ENCODE measurements around the gene PDE3B. TPM values are rescaled to one million over a fixed set of nuclear protein-coding genes. Genes with fewer than 3 reads are reported as not detected.
"Not testable (repeated sequence)": the region's sequence is repeated elsewhere in the genome, so short reads cannot be mapped to it uniquely, and the experiment has no call there.

The PDE3B gene
- total RNA-seq = 24.1 and 24.3 TPM in 2 replicates
- long read RNA-seq, full-length matches to known transcripts = 1 of 14 reads
- long read RNA-seq, partial matches to known transcripts = 6 of 14 reads
- long read RNA-seq, other reads (novel, unspliced or antisense) = 7 of 14 reads

GRCh38 chr11:14643697-14644225 is at the start of gene PDE3B:
TSS of gene PDE3B (plus strand) at chr11:14643804. CDS start at chr11:14644076, 272 bp downstream.
- peaks cover 2% of the 10 kb centered on the region for H3K27me3 Mint-ChIP-seq (ENCODE audit: low read depth)
- H3K27ac Mint-ChIP-seq (ENCODE audit: unreplicated experiment) = no peak within 1 kb of the TSS
- no peak for TF ChIP-seq CTCF (conservative IDR thresholded peaks at IDR 0.05)
- no peaks in the 10 kb centered on the region for H3K36me3 Mint-ChIP-seq (ENCODE audit: low read depth)
- peaks cover 45% of the 10 kb centered on the region for H3K4me1 Mint-ChIP-seq
- H3K9me3 Mint-ChIP-seq = no peaks in the 10 kb centered on the region
- DNase-seq (ENCODE audit: low read depth, low spot score) = peak; percentile 73
- peak within 1 kb of the TSS; percentile 96 for H3K4me3 Mint-ChIP-seq

DNA sequence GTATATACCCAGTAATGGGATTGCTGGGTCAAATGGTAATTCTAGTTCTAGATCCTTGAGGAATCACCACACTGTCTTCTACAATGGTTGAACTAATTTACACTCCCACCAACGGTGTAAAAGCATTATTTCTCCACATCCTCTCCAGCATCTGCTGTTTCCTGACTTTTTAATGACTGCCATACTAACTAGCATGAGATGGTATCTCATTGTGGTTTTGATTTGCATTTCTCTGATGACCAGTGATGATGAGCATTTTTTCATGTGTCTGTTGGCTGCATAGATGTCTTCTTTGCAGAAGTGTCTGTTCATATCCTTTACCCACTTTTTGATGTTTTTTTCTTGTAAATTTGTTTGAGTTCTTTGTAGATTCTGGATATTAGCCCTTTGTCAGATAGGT is 48.3 kb upstream of the PDE3B start:
- not testable (repeated sequence) for H3K4me3 Mint-ChIP-seq; H3K27ac Mint-ChIP-seq (ENCODE audit: unreplicated experiment); H3K27me3 Mint-ChIP-seq (ENCODE audit: low read depth); DNase-seq (ENCODE audit: low read depth, low spot score); H3K4me1 Mint-ChIP-seq
- peaks cover 28% of the 10 kb centered on the region for H3K9me3 Mint-ChIP-seq
- peaks cover 59% of the 10 kb centered on the region for H3K36me3 Mint-ChIP-seq (ENCODE audit: low read depth)

DNA sequence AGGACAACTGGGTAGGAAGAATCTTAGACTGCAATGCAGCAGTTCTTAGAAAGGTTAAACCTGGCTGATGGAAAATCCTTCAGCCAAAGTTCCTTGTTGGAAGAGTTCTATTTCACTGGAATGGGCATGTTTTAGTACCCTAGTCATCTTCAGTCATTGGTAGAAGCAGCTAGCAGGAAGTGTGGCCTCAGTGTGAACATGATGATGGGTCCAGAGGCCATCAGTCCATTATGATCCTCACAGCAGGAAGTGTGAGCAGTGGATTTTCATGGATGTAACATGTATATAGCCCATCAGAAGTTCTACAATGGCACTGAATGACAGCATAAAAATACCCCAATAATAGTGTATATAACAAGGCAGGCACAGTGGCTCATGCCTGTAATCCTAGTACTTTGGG is 35.9 kb upstream of the PDE3B start:
- Mint-ChIP-seq H3K4me1 (no peaks in the 10 kb centered on the region), H3K27ac (ENCODE audit: unreplicated experiment) (no peak overlapping the region), H3K27me3 (ENCODE audit: low read depth) (no peaks in the 10 kb centered on the region), H3K4me3 (no peak overlapping the region), H3K9me3 (peaks cover 2% of the 10 kb centered on the region), H3K36me3 (ENCODE audit: low read depth) (peaks cover 28% of the 10 kb centered on the region)
- no peak for TF ChIP-seq CTCF (conservative IDR thresholded peaks at IDR 0.05)
- DNase-seq (ENCODE audit: low read depth, low spot score) = no peak

DNA sequence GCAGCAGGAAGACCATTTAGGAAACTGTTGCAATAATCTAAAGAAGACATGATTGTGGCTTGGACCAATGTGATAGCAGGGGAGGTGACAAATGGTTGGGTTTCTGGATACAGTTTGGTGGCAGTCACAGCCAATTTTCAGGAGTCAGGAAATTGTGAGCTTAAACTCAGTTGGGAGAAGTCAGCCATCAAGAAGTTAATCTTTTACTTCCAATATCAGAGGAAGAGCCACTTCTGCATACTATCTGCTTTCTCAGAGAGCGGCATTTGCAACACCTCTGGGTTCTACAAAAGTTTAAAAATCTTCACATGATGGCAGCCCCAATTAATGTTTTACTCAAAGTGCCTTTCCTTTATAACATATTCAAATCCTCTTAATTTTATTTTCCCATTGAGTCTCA is 33.7 kb upstream of the PDE3B start:
- DNase-seq (ENCODE audit: low read depth, low spot score) = no peak
- Mint-ChIP-seq H3K27me3 (ENCODE audit: low read depth) (no peaks in the 10 kb centered on the region), H3K27ac (ENCODE audit: unreplicated experiment) (no peak overlapping the region), H3K4me3 (no peak overlapping the region), H3K4me1 (no peaks in the 10 kb centered on the region), H3K9me3 (no peaks in the 10 kb centered on the region), H3K36me3 (ENCODE audit: low read depth) (peaks cover 25% of the 10 kb centered on the region)
- no peak for TF ChIP-seq CTCF (conservative IDR thresholded peaks at IDR 0.05)

- H3K4me1 Mint-ChIP-seq = no peaks in the 10 kb centered on the region
These were observed 31.7 kb upstream of the PDE3B start for GRCh38 chr11:14611939-14612338.

More at GRCh38 chr11:14611939-14612338, 31.7 kb upstream of the PDE3B start:
- Mint-ChIP-seq H3K9me3 (no peaks in the 10 kb centered on the region), H3K4me3 (no peak overlapping the region), H3K27me3 (ENCODE audit: low read depth) (no peaks in the 10 kb centered on the region), H3K36me3 (ENCODE audit: low read depth) (peaks cover 12% of the 10 kb centered on the region), H3K27ac (ENCODE audit: unreplicated experiment) (no peak overlapping the region)
- no peak for DNase-seq (ENCODE audit: low read depth, low spot score)
- no peak for TF ChIP-seq CTCF (conservative IDR thresholded peaks at IDR 0.05)
